Measurements from ENCODE around the gene TM4SF18.
A peak's percentile ranks its signal among the peaks of the same experiment; 100 is the strongest.

TM4SF18 gene

GRCh38 chr3:149332771-149333170 lies 665 bp downstream of the TM4SF18 start:
- no peak overlapping the region for H2BK5ac ChIP-seq (ENCODE audit: low read length)
- H3K79me1 ChIP-seq (ENCODE audit: low read depth, low read length): no peaks in the 10 kb centered on the region
- no peak overlapping the region for H4K91ac ChIP-seq (ENCODE audit: low read depth, low read length, poor library complexity)
- H2AK5ac ChIP-seq (ENCODE audit: low read depth, low read length): no peak overlapping the region
- no peaks in the 10 kb centered on the region for H3K9me3 ChIP-seq (replicated peaks in 1 of 2; ENCODE audit: control insufficient read depth in 2 of 2, insufficient read depth in 1 of 2, low read depth in 1 of 2, low read length in 2 of 2)
- peak overlapping the region; percentile 69 for H2AFZ ChIP-seq (ENCODE audit: low read length)
- H3K18ac ChIP-seq (ENCODE audit: low read length): no peak overlapping the region
- no peak overlapping the region for H3K4me2 ChIP-seq (ENCODE audit: insufficient read depth, low read length, poor library complexity, severe bottlenecking)
- DNase-seq (ENCODE audit: low spot score): no peak
- no peak overlapping the region for H4K8ac ChIP-seq (ENCODE audit: low read depth, low read length)
- no peak overlapping the region for H2BK12ac ChIP-seq (ENCODE audit: low read length)
- H3K27me3 ChIP-seq (ENCODE audit: control insufficient read depth in 3 of 3, insufficient read depth in 3 of 3, low read depth in 1 of 3, low read length in 3 of 3): no peaks in the 10 kb centered on the region
- no peak overlapping the region for H3K23ac ChIP-seq (ENCODE audit: low read depth, low read length, poor library complexity)
- H3K27ac ChIP-seq (replicated peaks; ENCODE audit: low read length): no peak overlapping the region
- no peak overlapping the region for H2BK15ac ChIP-seq (ENCODE audit: low read length)
- H3K4me1 ChIP-seq (ENCODE audit: control insufficient read depth in 2 of 2, insufficient read depth in 1 of 2, low read depth in 1 of 2, low read length in 2 of 2): peaks cover 3 to 5% of the 10 kb centered on the region in 2 donors
- no peak overlapping the region for H3K14ac ChIP-seq (ENCODE audit: low read length)
- no peaks in the 10 kb centered on the region for H3K36me3 ChIP-seq (replicated peaks in 1 of 2; ENCODE audit: control insufficient read depth in 2 of 2, insufficient read depth in 2 of 2, low read length in 2 of 2)
- no peak overlapping the region for H3K4ac ChIP-seq (ENCODE audit: low read length)
- no peak overlapping the region for H2BK120ac ChIP-seq (ENCODE audit: low read depth, low read length)
- no peak overlapping the region for H3K9ac ChIP-seq (ENCODE audit: low read depth, low read length, poor library complexity)
- H3K4me3 ChIP-seq (ENCODE audit: low read length in 2 of 2): peak overlapping the region in 1 of 2 donors; percentile 18

GRCh38 chr3:149332227-149332765 lies 1.1 kb downstream of the TM4SF18 start:
- Histone ChIP-seq H3K4ac (ENCODE audit: low read length) (no peak overlapping the region), H4K8ac (ENCODE audit: low read depth, low read length) (no peak overlapping the region), H3K18ac (ENCODE audit: low read length) (no peak overlapping the region), H3K9me3 (replicated peaks in 1 of 2; ENCODE audit: control insufficient read depth in 2 of 2, insufficient read depth in 1 of 2, low read depth in 1 of 2, low read length in 2 of 2) (no peaks in the 10 kb centered on the region), H3K4me1 (ENCODE audit: control insufficient read depth in 2 of 2, insufficient read depth in 1 of 2, low read depth in 1 of 2, low read length in 2 of 2) (peaks cover 3 to 5% of the 10 kb centered on the region in 2 donors), H3K14ac (ENCODE audit: low read length) (no peak overlapping the region), H3K27me3 (ENCODE audit: control insufficient read depth in 3 of 3, insufficient read depth in 3 of 3, low read depth in 1 of 3, low read length in 3 of 3) (no peaks in the 10 kb centered on the region), H3K27ac (replicated peaks; ENCODE audit: low read length) (no peak overlapping the region), H3K79me1 (ENCODE audit: low read depth, low read length) (no peaks in the 10 kb centered on the region), H2BK15ac (ENCODE audit: low read length) (no peak overlapping the region), H4K91ac (ENCODE audit: low read depth, low read length, poor library complexity) (no peak overlapping the region), H2BK120ac (ENCODE audit: low read depth, low read length) (no peak overlapping the region), H3K36me3 (replicated peaks in 1 of 2; ENCODE audit: control insufficient read depth in 2 of 2, insufficient read depth in 2 of 2, low read length in 2 of 2) (no peaks in the 10 kb centered on the region), H2BK12ac (ENCODE audit: low read length) (no peak overlapping the region), H3K23ac (ENCODE audit: low read depth, low read length, poor library complexity) (no peak overlapping the region), H3K4me2 (ENCODE audit: insufficient read depth, low read length, poor library complexity, severe bottlenecking) (no peak overlapping the region), H2AK5ac (ENCODE audit: low read depth, low read length) (no peak overlapping the region), H2BK5ac (ENCODE audit: low read length) (no peak overlapping the region), H3K4me3 (ENCODE audit: low read length in 2 of 2) (no peak overlapping the region), H3K9ac (ENCODE audit: low read depth, low read length, poor library complexity) (no peak overlapping the region), H2AFZ (ENCODE audit: low read length) (peak overlapping the region; percentile 69)
- WGBS, 2 donors (ENCODE audit: extremely low coverage in 2 of 2, insufficient read length in 2 of 2, insufficient replicate concordance in 1 of 2): no CpG with 5 or more reads among the region's 1 CpG
- no peak for DNase-seq (ENCODE audit: low spot score)

GRCh38 chr3:149331396-149331795 lies 2.0 kb downstream of the TM4SF18 start:
- Histone ChIP-seq H2AK5ac (ENCODE audit: low read depth, low read length) (no peak overlapping the region), H3K4me2 (ENCODE audit: insufficient read depth, low read length, poor library complexity, severe bottlenecking) (no peak overlapping the region), H2BK12ac (ENCODE audit: low read length) (no peak overlapping the region), H3K4me3 (ENCODE audit: low read length in 2 of 2) (no peak overlapping the region), H3K4ac (ENCODE audit: low read length) (no peak overlapping the region), H4K8ac (ENCODE audit: low read depth, low read length) (no peak overlapping the region), H3K4me1 (ENCODE audit: control insufficient read depth in 2 of 2, insufficient read depth in 1 of 2, low read depth in 1 of 2, low read length in 2 of 2) (peaks cover 3 to 5% of the 10 kb centered on the region in 2 donors), H2BK5ac (ENCODE audit: low read length) (no peak overlapping the region), H3K27ac (replicated peaks; ENCODE audit: low read length) (no peak overlapping the region), H3K18ac (ENCODE audit: low read length) (no peak overlapping the region), H3K9me3 (replicated peaks in 1 of 2; ENCODE audit: control insufficient read depth in 2 of 2, insufficient read depth in 1 of 2, low read depth in 1 of 2, low read length in 2 of 2) (no peaks in the 10 kb centered on the region), H2BK15ac (ENCODE audit: low read length) (no peak overlapping the region), H2BK120ac (ENCODE audit: low read depth, low read length) (no peak overlapping the region), H3K14ac (ENCODE audit: low read length) (no peak overlapping the region), H3K36me3 (replicated peaks in 1 of 2; ENCODE audit: control insufficient read depth in 2 of 2, insufficient read depth in 2 of 2, low read length in 2 of 2) (no peaks in the 10 kb centered on the region), H3K9ac (ENCODE audit: low read depth, low read length, poor library complexity) (no peak overlapping the region), H3K79me1 (ENCODE audit: low read depth, low read length) (no peaks in the 10 kb centered on the region), H3K23ac (ENCODE audit: low read depth, low read length, poor library complexity) (no peak overlapping the region), H4K91ac (ENCODE audit: low read depth, low read length, poor library complexity) (no peak overlapping the region), H2AFZ (ENCODE audit: low read length) (no peak overlapping the region), H3K27me3 (ENCODE audit: control insufficient read depth in 3 of 3, insufficient read depth in 3 of 3, low read depth in 1 of 3, low read length in 3 of 3) (no peaks in the 10 kb centered on the region)
- no CpG with 5 or more reads among the region's 2 CpGs for WGBS, 2 donors (ENCODE audit: extremely low coverage in 2 of 2, insufficient read length in 2 of 2, insufficient replicate concordance in 1 of 2)
- DNase-seq (ENCODE audit: low spot score): no peak

- peaks cover 3 to 5% of the 10 kb centered on the region in 2 donors for H3K4me1 ChIP-seq (ENCODE audit: control insufficient read depth in 2 of 2, insufficient read depth in 1 of 2, low read depth in 1 of 2, low read length in 2 of 2)
- H2AK5ac ChIP-seq (ENCODE audit: low read depth, low read length): no peak overlapping the region
- H4K8ac ChIP-seq (ENCODE audit: low read depth, low read length): no peak overlapping the region
- DNase-seq (ENCODE audit: low spot score): no peak
- no peak overlapping the region for H3K4ac ChIP-seq (ENCODE audit: low read length)
- H2BK12ac ChIP-seq (ENCODE audit: low read length): no peak overlapping the region
- H3K23ac ChIP-seq (ENCODE audit: low read depth, low read length, poor library complexity): no peak overlapping the region
- no peak overlapping the region for H4K91ac ChIP-seq (ENCODE audit: low read depth, low read length, poor library complexity)
- no peak overlapping the region for H2AFZ ChIP-seq (ENCODE audit: low read length)
- H3K14ac ChIP-seq (ENCODE audit: low read length): no peak overlapping the region
- H2BK15ac ChIP-seq (ENCODE audit: low read length): no peak overlapping the region
- no peak overlapping the region for H3K4me3 ChIP-seq (ENCODE audit: low read length in 2 of 2)
- H3K79me1 ChIP-seq (ENCODE audit: low read depth, low read length): no peaks in the 10 kb centered on the region
- no peak overlapping the region for H3K9ac ChIP-seq (ENCODE audit: low read depth, low read length, poor library complexity)
- no peak overlapping the region for H3K27ac ChIP-seq (replicated peaks; ENCODE audit: low read length)
- no peaks in the 10 kb centered on the region for H3K27me3 ChIP-seq (ENCODE audit: control insufficient read depth in 3 of 3, insufficient read depth in 3 of 3, low read depth in 1 of 3, low read length in 3 of 3)
- H3K36me3 ChIP-seq (replicated peaks in 1 of 2; ENCODE audit: control insufficient read depth in 2 of 2, insufficient read depth in 2 of 2, low read length in 2 of 2): no peaks in the 10 kb centered on the region
- H3K9me3 ChIP-seq (replicated peaks in 1 of 2; ENCODE audit: control insufficient read depth in 2 of 2, insufficient read depth in 1 of 2, low read depth in 1 of 2, low read length in 2 of 2): no peaks in the 10 kb centered on the region
- H2BK120ac ChIP-seq (ENCODE audit: low read depth, low read length): no peak overlapping the region
- no peak overlapping the region for H3K4me2 ChIP-seq (ENCODE audit: insufficient read depth, low read length, poor library complexity, severe bottlenecking)
- H2BK5ac ChIP-seq (ENCODE audit: low read length): no peak overlapping the region
- H3K18ac ChIP-seq (ENCODE audit: low read length): no peak overlapping the region
- WGBS, 2 donors (ENCODE audit: extremely low coverage in 2 of 2, insufficient read length in 2 of 2, insufficient replicate concordance in 1 of 2): no CpG with 5 or more reads among the region's 2 CpGs
These were observed 2.7 kb downstream of the TM4SF18 start for GRCh38 chr3:149330609-149331331.
